HG03103 (cell line): ENCODE results near the gene RNF31.

Source experiments
- ATAC-seq: cut with Tn5 transposase; IDR thresholded peaks from one replicate; pipeline ENCODE4 v1.9.1; 2021; ENCODE audit warnings: low read depth; ENCODE audit not compliant: unreplicated experiment

Gene RNF31

DNA sequence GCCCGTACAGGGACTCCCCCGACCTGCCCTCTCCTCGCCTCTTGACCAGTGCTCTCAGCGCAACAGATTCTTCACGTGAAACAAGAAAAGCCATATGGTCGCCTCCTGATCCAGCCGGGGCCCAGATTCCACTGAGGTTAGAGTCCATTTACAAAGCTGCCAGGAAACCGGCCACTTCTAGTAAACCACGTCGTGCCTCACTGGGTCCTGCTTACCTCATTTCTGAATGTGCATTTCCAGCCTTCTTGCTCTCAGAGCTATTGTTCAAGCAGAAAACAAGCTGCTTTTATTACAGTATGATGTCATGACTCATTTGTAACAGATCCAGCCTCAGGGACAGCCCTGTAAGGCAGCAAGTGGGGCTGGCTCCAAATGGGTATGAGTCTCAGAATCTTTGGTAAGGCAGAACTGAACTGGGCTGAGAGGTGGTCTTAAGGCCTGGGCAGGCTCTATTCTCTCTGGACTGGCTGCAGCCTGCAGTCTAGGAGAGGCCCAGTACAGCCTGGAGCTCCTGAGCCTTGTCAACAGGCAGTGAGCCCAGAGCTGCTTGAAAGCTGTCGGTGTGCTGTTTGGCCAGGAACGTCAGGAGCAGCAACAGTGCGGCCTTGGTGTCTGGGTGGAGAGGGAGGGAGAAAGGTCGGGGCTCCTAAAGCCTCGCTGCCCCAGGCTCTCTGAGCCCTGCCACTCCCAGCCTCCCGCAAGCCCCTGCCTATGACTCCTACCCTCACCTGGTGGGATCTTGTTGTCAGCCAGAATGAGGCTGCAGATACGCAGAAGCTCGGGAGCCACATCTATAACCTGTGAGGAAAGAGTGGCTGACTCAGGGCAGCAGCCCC is 32.9 kb downstream of the RNF31 start:
- no peak for ATAC-seq

DNA sequence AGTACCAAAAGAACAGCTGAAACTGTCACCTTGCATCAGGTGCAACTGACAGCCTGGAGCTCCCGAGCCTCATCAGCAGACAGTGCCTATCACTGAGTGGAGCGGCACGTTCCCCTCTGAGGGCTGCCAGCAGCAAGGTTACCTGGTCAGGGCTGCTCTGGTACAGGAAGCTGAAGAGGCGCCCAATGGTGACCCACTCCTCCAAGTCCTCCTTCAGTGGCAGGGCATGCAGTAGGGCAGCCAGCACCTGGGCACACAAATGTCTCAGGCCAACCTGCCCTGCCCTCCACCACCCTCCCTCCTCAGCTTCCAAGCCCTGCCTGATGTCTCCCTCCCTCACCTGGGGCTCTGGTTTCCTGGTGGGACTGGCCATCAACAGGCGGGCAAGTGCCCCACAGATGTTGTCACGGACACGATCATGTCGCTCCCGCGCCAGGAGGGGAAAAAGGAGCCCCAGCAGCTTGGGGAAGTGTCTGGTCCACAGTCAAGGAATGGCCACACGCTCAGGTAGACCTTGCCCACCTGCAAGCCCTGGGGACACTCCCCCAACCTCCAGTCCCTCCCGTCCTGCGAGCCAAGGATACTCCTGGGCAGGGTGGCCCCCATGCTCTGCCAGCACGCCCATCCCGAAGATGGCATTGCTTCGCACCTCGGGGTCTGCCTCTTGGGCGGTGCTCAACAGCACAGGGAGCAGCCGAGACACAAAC is 34.2 kb downstream of the RNF31 start:
- no peak for ATAC-seq

DNA sequence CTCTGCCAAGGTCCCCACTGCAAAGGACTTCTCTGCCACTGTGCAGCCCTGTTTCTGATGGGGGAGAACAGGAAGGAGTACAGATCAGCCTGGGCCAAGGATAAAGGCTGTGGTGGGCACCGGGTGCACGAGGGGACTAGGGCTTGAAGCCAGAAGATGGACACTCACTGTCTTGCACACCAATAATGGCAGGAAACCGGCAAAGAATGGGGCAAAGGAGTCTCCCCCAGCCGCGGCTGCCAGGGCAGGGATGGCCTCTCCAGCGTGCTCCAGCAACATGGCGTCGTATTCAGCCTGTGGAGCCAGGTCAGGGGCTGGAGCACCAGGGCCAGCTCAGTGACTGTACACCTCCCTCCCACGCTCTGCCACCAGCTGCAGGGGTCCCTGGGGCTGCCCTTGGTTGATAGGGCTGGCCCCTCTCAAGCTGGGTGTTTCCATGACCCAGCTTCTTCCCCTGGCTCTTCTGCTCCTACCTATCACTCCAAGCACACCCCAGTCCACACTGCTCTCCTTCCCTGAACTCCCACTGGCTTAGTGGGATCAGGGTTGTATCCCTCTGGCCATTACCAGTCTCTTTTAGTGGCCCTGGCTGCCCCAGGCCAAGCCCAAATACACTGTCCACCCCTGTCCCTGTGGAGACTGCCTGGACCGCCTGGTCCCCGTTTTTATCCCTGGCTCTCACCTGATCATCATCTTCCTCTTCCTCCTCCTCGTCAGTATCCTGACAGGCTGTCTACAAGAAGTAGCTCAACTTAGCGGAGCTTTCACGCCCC is 35.0 kb downstream of the RNF31 start:
- no peak for ATAC-seq

DNA sequence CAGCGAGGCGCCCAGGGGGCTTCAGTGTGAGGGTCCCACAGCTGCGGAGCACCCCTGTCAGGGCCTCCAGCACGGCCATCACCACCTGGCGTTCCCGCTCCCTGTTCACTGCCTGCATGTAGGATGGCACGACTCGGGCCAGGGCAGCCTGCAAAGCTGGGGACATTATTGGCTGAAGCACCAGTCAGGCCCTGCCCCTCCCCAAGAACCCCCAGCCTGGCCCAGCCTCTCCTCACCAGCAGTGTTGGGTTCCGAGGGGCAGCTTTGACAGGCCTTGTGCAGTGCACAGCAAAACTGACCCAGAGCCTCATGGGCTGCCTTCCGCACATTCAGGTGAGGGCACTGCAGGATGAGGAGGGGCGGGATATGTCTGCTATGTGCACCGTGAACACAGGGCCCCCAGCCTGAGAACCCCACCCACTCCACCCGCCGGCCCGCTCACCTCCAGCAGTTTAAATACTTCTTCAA is 35.8 kb downstream of the RNF31 start:
- no peak for ATAC-seq

DNA sequence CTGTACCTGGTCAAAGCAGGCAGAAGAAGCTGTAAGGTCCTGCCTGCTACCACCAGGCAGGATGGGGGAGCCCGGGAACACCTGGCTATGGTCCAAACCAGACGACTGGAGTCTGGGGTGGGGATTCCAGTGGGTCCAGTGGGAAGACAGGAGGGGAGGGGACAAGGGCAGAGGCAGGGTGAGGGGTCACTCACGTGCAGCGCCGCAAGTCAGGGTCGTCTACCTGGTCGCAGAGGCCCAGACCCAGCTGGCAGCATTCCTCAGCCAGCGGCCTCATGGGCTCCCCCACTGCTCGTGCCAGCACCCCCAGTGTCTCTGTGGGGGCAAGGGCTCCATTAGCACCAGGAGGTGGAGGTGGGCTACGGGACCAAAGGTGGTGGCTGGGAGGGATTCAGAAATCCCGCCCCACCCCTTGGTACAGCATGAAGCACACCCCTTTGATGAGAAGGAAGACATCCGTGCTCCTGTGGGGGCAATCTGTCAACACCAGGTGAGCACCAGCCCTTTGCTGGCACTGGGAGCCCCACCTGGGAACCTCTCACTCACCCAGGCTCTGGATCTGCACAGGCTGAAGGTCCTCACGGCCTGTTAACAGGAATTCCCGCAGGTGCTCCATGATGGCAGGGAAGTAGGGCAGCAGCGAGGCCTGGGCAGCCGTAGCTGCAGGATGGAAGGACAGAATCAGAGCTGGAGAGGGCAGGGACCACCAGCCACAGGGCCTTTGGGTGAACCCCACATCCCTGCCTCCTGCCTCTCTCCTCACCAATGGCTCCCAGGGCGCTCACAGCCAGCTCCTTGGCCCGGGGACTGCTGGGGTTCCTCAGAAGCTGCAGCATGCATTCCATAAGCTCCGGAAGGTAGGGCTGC is 37.0 kb downstream of the RNF31 start:
- no peak for ATAC-seq

DNA sequence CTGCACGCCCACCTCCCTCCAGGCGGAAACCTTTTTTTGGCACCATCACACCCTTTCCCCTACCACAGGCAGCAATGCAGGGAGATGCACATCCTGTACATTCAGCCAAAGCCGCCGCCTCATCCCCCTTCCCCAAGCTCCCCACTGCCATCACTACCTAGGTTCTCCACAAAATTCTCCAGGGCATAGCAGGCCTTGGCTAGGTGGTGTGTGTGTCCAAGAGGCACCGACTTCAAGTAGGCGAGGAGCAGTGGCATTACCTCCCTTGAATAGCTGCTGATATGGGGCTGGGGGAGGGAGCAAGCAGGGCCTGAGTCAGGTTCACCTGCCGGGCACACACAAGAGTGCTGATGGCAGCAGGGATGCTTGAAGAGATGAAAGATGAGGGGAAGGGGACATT is 37.7 kb downstream of the RNF31 start:
- no peak for ATAC-seq

DNA sequence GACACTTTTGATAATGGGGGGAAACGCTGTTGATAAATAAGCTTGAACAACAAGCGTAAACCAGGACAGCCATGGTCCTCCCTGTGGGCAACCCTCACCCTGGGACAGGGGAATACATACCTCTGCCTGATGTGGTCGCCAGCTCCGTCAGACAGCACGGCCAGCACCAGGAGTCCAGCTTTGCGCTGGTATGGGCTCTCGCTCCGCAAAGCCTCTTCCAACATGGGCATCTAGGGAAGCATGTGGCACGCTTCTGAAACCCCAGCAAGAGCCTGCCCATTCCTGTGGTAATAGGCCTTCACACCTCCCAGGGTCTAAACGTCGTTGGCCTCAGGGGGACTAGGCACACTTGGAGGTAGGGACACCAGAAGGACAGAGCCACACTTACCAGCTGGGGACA is 38.4 kb downstream of the RNF31 start:
- no peak for ATAC-seq

DNA sequence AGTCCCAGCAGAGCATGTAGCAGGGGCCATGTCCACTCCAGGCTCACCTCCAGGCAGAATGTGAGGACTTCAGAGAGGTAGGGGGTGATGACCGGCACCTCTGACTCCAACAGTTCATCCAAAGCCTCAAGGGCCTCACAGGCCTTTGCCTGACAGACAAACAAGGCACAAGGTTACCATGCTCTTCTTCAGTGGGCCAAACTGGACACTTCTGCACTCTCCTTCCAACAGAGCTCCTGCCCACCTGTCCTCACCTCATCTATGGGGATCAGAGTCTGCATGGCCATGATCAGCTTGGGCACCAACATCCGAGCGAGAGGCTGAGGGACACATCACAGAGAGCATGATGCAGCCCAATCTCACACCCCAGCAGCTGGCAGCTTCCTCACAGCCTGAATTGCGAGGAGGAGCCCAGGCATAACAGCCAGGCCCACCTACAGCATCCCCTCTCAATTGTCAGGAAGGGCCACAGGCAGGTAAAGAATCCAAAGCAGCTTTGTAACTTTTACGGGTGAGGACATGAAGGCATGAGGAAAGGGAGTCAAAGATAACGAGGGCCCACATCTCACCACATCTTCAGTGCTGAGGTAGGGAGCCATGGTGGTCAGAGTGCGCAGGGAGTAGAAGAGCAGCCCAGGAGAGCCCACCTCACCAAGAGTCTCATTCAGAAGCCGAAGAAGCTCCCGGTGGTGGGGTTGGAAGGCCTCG is 39.7 kb downstream of the RNF31 start:
- no peak for ATAC-seq

DNA sequence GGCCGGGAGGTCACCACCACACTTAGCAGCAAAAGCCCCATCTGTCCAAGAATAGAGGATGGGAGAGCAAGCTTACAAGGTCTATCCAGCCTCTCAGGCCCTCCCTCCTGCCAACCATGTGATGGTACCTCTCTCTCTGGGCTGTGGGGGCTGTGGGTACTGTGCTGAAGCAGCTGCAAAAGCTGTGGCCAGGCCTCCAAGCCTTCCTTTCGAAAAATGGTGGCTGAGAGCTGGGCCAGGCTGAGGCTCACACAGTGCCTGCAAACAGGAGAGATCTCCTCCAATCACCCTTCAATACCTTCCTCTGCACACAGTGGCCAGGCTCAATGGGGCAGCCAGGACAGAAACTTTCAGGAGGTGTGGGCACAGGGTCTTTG is 40.2 kb downstream of the RNF31 start:
- ATAC-seq: no peak

DNA sequence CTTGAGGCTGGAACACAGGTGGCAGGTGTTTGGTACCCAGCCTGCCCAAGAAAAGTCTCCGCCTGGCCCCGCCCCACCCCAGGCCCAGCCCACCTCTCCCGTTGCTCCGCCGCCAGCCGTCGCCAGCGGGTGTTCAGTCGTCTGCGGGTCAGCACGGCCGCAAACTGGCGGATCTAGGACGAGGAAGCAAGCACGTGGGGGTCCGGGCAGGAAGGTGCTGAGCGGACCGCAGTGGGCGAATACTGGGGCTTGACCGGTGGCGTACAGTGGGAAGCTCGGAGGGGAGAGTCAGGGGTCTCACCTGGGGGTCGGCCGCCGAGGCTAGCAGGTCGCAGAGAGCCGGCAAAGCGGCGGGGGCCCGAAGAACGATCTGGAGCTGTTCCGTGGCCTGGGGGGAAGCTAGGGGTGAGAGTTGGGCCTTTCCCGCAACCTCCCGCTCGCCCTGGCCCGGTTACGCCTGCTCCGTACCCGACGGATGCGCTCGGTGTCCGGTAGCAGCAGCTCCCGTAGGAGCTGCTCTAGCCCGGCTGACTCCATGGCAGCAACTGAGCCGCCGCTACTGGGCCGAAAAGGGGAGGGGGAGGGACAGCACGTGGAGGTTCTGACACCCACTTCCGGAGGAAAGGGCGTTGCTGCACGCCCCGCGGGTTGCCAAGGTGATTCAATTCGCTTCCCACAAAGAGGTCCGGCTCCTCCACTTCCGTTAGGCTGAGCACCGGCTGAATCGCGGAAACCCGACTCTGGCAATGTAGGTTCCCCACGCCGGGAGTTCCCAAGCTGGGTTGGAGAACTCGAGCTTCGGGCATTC is 41.2 kb downstream of the RNF31 start, which contains the start of gene IPO4:
Gene IPO4, minus strand, starts transcription at position 566 of the 808 bp plus-strand sequence. Its CDS starts 29 bp downstream, at position 537.
- ATAC-seq: peak; percentile 85

DNA sequence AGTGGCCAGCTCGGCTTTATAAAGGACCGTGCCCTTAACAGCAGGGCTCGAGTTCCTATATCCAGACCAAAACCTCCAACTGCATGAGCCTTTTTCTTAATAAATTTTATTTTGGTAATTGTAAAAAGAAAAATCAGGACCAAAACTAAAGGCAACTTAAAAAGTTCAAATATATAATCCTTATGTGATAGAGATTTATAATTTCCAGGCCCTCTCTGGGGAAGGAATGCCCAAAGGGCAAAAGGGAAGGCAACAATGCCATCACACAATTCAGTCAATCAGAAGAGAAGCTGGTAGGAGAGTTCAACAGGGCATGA is 41.7 kb downstream of the RNF31 start:
- ATAC-seq: no peak

DNA sequence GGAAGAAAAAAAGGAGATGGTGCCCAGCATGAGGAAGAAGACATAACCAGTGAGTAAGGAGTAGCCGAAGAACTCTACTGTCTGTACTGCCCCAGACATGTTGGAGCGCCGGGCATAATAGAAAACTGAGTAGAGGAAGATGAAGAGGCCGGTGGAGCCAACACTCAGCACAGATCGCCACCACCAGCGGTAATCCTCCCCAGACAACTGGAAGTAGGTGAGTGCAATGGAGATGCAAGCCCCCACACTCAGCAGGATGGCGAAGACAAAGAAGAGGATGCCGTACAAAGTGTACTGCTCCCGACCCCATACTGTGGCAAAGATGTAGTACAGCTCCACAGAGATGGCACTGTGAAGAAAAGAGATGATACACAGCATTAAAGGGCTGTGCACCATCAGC is 42.2 kb downstream of the RNF31 start:
- ATAC-seq: no peak

DNA sequence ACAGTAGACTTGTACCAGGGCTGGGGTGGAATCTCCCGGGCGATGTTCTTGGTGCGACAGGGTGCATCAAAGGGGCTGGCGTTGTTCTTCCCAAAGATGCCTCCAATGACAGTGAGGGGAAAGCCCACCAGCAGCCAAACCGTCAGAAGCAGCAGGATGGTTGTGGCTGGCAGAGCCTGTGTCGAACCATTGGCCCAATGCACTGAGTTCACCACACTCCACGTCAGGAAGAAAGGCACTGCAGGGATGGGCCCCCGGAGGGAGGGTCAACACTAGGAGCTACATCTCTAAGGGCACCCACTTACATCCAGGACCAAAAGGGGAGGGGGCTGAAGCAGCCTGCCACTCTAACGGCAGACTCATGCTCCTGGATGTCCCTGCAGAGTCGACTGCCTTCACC is 43.1 kb downstream of the RNF31 start:
- ATAC-seq: no peak

DNA sequence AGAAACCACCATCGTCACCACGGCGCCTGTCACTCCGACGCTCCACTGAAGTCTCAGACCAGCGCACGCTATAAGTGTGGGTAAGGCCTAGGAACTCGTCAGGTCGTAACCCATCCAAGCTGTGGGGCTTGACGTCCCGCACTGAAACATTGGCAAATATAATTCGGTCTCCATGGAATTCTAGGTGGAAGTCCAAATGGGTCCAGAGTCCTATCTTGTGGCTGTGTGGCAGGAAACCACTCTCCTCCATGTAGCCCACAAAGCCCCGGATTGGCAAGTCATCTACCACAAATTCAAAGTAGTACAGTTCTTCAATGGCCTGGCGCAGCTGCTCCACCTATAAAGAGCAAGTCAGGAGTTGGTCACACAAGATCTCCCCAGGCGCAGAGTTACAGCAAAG is 45.6 kb downstream of the RNF31 start:
- no peak for ATAC-seq

DNA sequence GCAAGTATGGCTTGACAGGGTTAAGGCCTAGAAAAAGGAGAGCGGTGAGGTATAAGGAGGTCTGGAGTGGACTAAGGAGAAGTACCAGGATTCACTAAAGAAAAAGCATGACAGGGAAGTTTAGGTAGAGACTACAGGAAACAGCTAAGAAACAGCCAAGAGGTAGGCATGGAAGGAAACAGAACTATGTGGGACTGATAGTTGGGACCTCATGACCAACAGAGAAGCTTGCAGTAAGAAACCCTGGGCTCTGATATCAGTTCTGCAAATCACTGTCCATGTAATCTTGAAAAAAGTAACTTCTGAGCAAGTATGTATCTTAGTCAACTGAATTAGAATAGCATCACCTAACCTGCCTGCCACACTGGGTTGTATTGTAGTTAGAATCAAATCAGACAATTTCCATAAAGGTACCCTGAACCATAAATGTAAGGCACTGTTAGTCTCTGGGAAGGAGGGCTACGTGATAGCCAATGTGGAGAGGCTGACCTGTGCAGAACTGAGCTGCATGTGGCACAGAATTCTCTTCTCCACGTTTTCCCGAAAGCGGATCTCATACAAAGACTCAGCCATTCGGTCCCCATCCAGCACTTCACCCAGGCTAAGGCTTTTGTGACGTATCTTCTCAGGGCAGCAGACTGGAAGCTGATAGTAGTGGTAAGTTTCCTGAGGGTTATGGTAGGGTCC is 47.0 kb downstream of the RNF31 start:
- ATAC-seq: no peak

DNA sequence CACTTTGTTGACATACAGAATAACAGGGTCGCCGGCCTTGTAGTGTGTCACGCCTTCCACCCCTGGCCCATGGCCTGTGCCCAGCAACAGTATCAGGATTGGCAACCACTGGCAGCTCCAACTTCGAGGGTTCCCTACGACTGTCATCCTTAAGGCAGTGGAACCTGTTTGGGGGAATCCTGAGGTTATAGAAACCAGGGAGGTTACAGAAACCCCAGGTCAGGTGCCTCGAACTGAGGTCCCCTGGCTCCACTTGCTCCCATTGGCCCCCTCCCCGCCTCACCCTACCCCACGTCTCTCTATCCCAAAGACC is 47.5 kb downstream of the RNF31 start:
- no peak for ATAC-seq

DNA sequence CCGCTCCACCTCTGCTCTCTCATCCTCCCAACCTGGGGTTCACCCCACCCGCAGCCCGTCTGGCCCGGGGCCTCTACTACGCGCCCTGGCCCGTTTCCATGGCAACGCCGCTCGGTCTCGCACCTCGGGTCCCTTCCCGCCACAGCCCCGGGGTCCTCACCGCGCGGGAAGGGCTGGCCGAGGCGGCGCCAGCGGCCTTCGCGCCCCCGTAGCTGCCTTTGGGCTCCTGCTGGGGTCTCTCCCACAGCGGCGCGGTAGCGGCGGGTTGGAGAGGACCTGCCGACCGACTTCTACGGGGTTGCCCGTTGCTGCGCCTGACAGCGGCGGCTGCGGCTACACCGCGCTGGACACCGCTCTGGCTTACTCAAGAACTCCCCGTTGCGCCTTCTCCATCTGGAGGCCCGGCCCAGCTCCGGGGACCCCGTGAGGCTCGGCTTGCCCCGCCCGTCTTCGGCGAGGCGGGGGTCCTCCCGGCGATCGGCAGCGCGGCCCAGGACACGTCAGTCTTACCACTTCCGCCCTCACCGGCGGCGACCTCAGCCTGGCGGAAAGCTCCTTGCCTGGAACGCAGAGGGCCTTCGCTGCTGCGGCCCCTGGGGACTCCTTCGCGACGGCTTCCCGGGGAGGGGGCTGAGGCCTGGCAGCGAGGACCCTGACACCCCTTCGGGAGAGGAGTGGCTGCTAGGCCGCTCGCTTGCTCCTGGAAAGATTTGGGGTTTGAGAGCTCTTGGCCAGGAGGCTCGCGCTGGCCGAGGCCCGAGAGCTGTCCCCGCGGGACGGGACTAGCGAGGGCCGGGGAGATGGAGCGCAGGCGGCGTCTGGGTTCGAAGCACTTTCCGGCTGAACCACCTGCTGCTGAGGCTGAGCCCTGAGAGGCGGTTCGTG is 48.1 kb downstream of the RNF31 start, which contains the start of gene TM9SF1:
Gene TM9SF1, minus strand, starts transcription at position 256 of the 885 bp plus-strand sequence. CDS start 422 bp downstream, outside the sequence.
- ATAC-seq: peak; percentile 77
